Esophagus (tissue), 2 donors: ENCODE measurements around the gene LRRTM1. TPM values are rescaled to one million over a fixed set of nuclear protein-coding genes. Genes with fewer than 3 reads are reported as not detected.

ENCODE experiments used
- H3K27ac ChIP-seq, 2 donors: one replicate each; pipeline ENCODE4 v1.5.1; 2013; ENCODE audit warnings: low read depth in 2 of 2, mild to moderate bottlenecking in 2 of 2, inconsistent platforms in 1 of 2, low read length in 1 of 2, moderate library complexity in 1 of 2
- H3K27me3 ChIP-seq, 2 donors: one replicate each; pipeline ENCODE4 v1.6.1; 2013; ENCODE audit warnings: low read length in 2 of 2, control low read depth in 1 of 2, mild to moderate bottlenecking in 1 of 2; ENCODE audit not compliant: insufficient read depth in 2 of 2, control insufficient read depth in 1 of 2
- H3K36me3 ChIP-seq, 2 donors: one replicate each; pipeline ENCODE4 v1.6.1; 2013; ENCODE audit warnings: low read length in 1 of 2; ENCODE audit not compliant: control insufficient read depth in 2 of 2, insufficient read depth in 2 of 2
- H3K4me1 ChIP-seq, 2 donors: one replicate each; pipeline ENCODE4 v1.6.1; 2013; ENCODE audit warnings: low read length in 1 of 2; ENCODE audit not compliant: control insufficient read depth in 2 of 2, insufficient read depth in 2 of 2
- H3K4me3 ChIP-seq, 2 donors: one replicate each; pipeline ENCODE4 v1.5.1; 2013; ENCODE audit warnings: low read length in 2 of 2, mild to moderate bottlenecking in 2 of 2, low read depth in 1 of 2, moderate library complexity in 1 of 2
- H3K9me3 ChIP-seq, 2 donors: one replicate each; pipeline ENCODE4 v1.6.1; 2013; ENCODE audit warnings: mild to moderate bottlenecking in 2 of 2, low read depth in 1 of 2, low read length in 1 of 2, moderate library complexity in 1 of 2; ENCODE audit not compliant: control insufficient read depth in 2 of 2, insufficient read depth in 1 of 2
- WGBS, 2 donors: extraction: QIAGEN DNeasy Blood & Tissue Kit; methylation state at CpG; one replicate each; pipeline ENCODE4 v1.1.7; 2013; 5-methylcytosine and 5-hydroxymethylcytosine counted together
- polyA plus RNA-seq, 2 donors: library from polyadenylated mRNA; stranded (reverse); fragments of 200-250 nt; gene quantifications; one replicate each; pipeline ENCODE4 v1.2.3, GENCODE V29; 2013
- donor health status: healthy with polysubstance abuse.
- donor health status: Bipolar disorder and iron deficiency.

LRRTM1 gene
- polyA plus RNA-seq, 2 donors, result 0.16 TPM; not detected in 1

- Histone ChIP-seq H3K27me3 (no peaks in the 10 kb centered on the region), H3K4me1 (no peaks in the 10 kb centered on the region)
- WGBS, 2 donors, result 75 to 77% methylated on average over 14 of the region's 14 CpGs
Measured at GRCh38 chr2:80330527-80331450, 26.2 kb upstream of the LRRTM1 start.

GRCh38 chr2:80329491-80329890 lies 24.9 kb upstream of the LRRTM1 start:
- no peak overlapping the region for H3K4me3 ChIP-seq
- H3K36me3 ChIP-seq, result no peaks in the 10 kb centered on the region
- WGBS, 2 donors, result 71 to 76% methylated on average over 5 of the region's 5 CpGs
- H3K4me1 ChIP-seq, result no peaks in the 10 kb centered on the region
- no peak overlapping the region for H3K27ac ChIP-seq
- H3K9me3 ChIP-seq, result peaks cover 3 to 4% of the 10 kb centered on the region in 2 donors
- no peaks in the 10 kb centered on the region for H3K27me3 ChIP-seq

More at GRCh38 chr2:80330527-80331450, 26.2 kb upstream of the LRRTM1 start:
- Histone ChIP-seq H3K36me3 (no peaks in the 10 kb centered on the region), H3K9me3 (peaks cover 3 to 4% of the 10 kb centered on the region in 2 donors), H3K27ac (no peak overlapping the region), H3K4me3 (no peak overlapping the region)

GRCh38 chr2:80328159-80328571 lies 23.6 kb upstream of the LRRTM1 start:
- H3K4me3 ChIP-seq, result no peak overlapping the region
- WGBS, 2 donors, result 60 to 66% methylated on average over 1 of the region's 1 CpG

DNA sequence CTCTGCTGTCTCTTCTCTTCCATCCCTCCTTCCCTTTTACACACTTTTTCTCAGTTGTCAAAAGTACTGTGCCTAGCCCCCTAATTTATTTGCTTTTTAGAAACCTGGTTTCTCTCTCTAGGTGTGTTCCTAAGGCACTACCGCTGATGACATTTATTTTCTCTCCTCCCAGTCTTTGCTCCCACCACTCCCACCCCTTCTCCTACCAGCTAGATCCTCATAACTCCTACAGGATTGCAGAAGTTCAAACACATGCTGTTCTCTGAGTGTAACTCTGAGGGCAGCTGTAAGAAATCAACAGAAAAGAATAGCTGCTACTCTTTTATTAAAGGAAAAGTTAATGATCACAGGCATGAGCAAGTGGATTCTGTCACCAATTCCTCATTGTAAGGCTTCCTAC lies 22.3 kb upstream of the LRRTM1 start:
- Histone ChIP-seq H3K9me3 (peaks cover 4 to 8% of the 10 kb centered on the region in 2 donors), H3K27me3 (no peaks in the 10 kb centered on the region), H3K36me3 (no peaks in the 10 kb centered on the region), H3K27ac (no peak overlapping the region), H3K4me1 (no peaks in the 10 kb centered on the region), H3K4me3 (no peak overlapping the region)
- WGBS, 2 donors, result 59 to 80% methylated on average over 1 of the region's 1 CpG

More at GRCh38 chr2:80328159-80328571, 23.6 kb upstream of the LRRTM1 start:
- H3K27ac ChIP-seq, result no peak overlapping the region
- no peaks in the 10 kb centered on the region for H3K27me3 ChIP-seq
- H3K9me3 ChIP-seq, result peaks cover 3 to 4% of the 10 kb centered on the region in 2 donors
- H3K36me3 ChIP-seq, result no peaks in the 10 kb centered on the region
- no peaks in the 10 kb centered on the region for H3K4me1 ChIP-seq

DNA sequence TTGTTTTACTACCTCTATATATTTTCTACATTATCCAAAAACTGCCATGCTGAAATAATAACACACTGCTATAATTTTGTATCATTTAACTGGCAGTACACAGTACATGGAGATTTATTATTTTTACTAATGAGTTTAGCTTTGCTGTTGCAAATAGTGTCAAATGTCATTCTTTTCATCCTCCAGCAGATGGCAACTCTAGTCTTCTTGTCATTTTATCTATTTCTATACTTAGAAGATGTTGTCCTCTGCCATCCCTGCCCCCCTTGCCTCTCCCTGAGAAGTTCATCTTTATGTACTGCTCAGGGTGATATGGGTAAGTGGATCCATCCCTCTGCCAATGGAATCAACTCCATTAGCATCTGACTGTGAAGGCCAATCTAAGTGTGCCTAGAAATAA lies 21.7 kb upstream of the LRRTM1 start:
- no peaks in the 10 kb centered on the region for H3K36me3 ChIP-seq
- H3K4me3 ChIP-seq, result no peak overlapping the region
- H3K27me3 ChIP-seq, result no peaks in the 10 kb centered on the region
- peaks cover 0 to 8% of the 10 kb centered on the region in 2 donors for H3K9me3 ChIP-seq
- H3K4me1 ChIP-seq, result no peaks in the 10 kb centered on the region
- no peak overlapping the region for H3K27ac ChIP-seq

DNA sequence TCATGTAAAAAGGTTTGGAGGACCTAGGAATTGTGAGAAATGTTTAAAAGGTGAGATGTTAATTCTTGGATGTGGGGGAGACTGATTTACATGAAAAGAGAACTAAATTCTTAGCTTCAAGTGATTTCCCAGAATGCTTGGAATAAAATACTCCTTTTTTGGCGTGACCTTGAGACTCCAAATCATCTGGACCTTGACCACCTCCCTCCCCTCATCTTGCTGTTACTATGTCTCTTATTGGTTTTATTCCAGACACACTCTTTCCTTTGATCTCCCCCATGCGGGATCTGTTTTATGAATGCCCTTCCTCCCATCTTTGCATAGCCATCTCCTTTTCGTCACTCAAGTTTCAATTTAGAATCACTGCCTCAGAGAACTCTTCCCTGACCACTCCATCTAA lies 20.0 kb upstream of the LRRTM1 start:
- no peaks in the 10 kb centered on the region for H3K36me3 ChIP-seq
- H3K27me3 ChIP-seq, result no peaks in the 10 kb centered on the region
- peaks cover 0 to 8% of the 10 kb centered on the region in 2 donors for H3K9me3 ChIP-seq
- H3K4me1 ChIP-seq, result no peaks in the 10 kb centered on the region
- no peak overlapping the region for H3K4me3 ChIP-seq
- H3K27ac ChIP-seq, result no peak overlapping the region
- WGBS, 2 donors, result 66 to 79% methylated on average over 3 of the region's 3 CpGs

DNA sequence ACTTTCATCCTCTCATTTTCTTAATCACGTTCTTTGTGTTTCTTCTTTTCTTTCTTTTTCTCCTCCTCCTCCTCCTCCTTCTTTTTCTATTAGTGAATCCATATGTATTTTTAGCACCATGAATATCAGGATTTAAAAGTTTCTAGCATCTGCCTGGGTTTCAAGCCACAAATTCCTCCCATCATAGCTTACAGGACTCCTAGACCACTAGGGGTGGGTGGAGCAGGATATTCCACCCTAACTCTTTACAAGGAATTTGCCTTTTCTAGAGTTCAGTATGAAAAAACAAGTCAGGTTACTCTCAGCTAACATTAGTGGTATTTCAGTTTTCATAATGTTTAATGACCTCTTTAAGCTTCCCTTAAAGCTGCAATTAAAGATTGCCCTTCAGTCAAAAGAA lies 19.1 kb upstream of the LRRTM1 start:
- Histone ChIP-seq H3K27me3 (no peaks in the 10 kb centered on the region), H3K4me3 (no peak overlapping the region), H3K36me3 (no peaks in the 10 kb centered on the region), H3K4me1 (no peaks in the 10 kb centered on the region), H3K9me3 (peaks cover 0 to 8% of the 10 kb centered on the region in 2 donors), H3K27ac (no peak overlapping the region)
- 48 to 72% methylated on average over 1 of the region's 1 CpG for WGBS, 2 donors

- Histone ChIP-seq H3K36me3 (no peaks in the 10 kb centered on the region), H3K27me3 (no peaks in the 10 kb centered on the region), H3K27ac (no peak overlapping the region), H3K9me3 (peaks cover 0 to 5% of the 10 kb centered on the region in 2 donors), H3K4me3 (no peak overlapping the region), H3K4me1 (no peaks in the 10 kb centered on the region)
- 40 to 56% methylated on average over 14 of the region's 14 CpGs for WGBS, 2 donors
Measured at GRCh38 chr2:80322958-80323357, 18.4 kb upstream of the LRRTM1 start.

- H3K9me3 ChIP-seq, result peaks cover 0 to 5% of the 10 kb centered on the region in 2 donors
- WGBS, 2 donors, result 18 to 22% methylated on average over 42 of the region's 42 CpGs
- H3K4me3 ChIP-seq, result no peak overlapping the region
- no peaks in the 10 kb centered on the region for H3K36me3 ChIP-seq
- no peaks in the 10 kb centered on the region for H3K27me3 ChIP-seq
- no peak overlapping the region for H3K27ac ChIP-seq
- H3K4me1 ChIP-seq, result no peaks in the 10 kb centered on the region
Measured at GRCh38 chr2:80322311-80322920, 17.9 kb upstream of the LRRTM1 start.
